K562 (cell line): ENCODE data around the gene NINJ2. TPM values are rescaled to one million over a fixed set of nuclear protein-coding genes. Genes with fewer than 3 reads are reported as not detected.

Source experiments
- BCL6 ChIP-seq: fragments of 250-450 bp; sonication (Bioruptor Pico); IDR thresholded peaks from 2 replicates; pipeline ENCODE4 v1.4.0; 2020
- CBX5 ChIP-seq: IDR thresholded peaks from 2 replicates; pipeline ENCODE4 v1.6.1; 2014; ENCODE audit warnings: low read depth, borderline replicate concordance
- KLF10 ChIP-seq: fragments of 250-450 bp; sonication (Bioruptor Pico); IDR thresholded peaks from 2 replicates; pipeline ENCODE4 v1.6.1; 2021; ENCODE audit warnings: matching md5 sums
- KLF13 ChIP-seq: fragments of 450-650 bp; IDR thresholded peaks from 2 replicates; pipeline ENCODE4 v1.6.1; 2016; ENCODE audit warnings: missing genetic modification characterization, low read depth, mild to moderate bottlenecking, missing compliant biosample characterization, moderate library complexity, borderline replicate concordance
- MYC ChIP-seq, 2 experiments: fragments of 250-450 bp in 1 of 2; sonication (Bioruptor Pico) in 1 of 2; IDR thresholded peaks; 2 replicates each; pipeline versions ENCODE4 v1.5.1 to v1.6.1; 2012 to 2021; ENCODE audit warnings: low read depth in 2 of 2, borderline replicate concordance in 1 of 2, improper control_type of control experiment in 1 of 2, low read length in 1 of 2, mild to moderate bottlenecking in 1 of 2, moderate library complexity in 1 of 2
- NCOA1 ChIP-seq: fragments of 450-650 bp; IDR thresholded peaks from 2 replicates; pipeline ENCODE4 v1.6.1; 2016; ENCODE audit warnings: low read depth
- NFATC3 ChIP-seq: fragments of 450-650 bp; IDR thresholded peaks from 2 replicates; pipeline ENCODE4 v1.6.1; 2017; ENCODE audit warnings: mild to moderate bottlenecking
- NR1H2 ChIP-seq: sonication (generic); formaldehyde crosslinking; IDR thresholded peaks from 2 replicates; pipeline ENCODE4 v1.4.0; 2020; ENCODE audit warnings: mild to moderate bottlenecking, missing genetic modification reagents
- NR2C2 ChIP-seq, 2 experiments: fragments of 200-800 bp in 1 of 2; sonication (Bioruptor generic) in 1 of 2; sonication (generic) in 1 of 2; formaldehyde crosslinking in 1 of 2; IDR thresholded peaks; 2 replicates each; pipeline versions ENCODE4 v1.6.1 to v1.8.0; 2016 to 2022; ENCODE audit warnings: mild to moderate bottlenecking in 1 of 2, missing compliant biosample characterization in 1 of 2, missing genetic modification characterization in 1 of 2, missing genetic modification reagents in 1 of 2
- PHF21A ChIP-seq: fragments of 450-650 bp; IDR thresholded peaks from 2 replicates; pipeline ENCODE4 v1.6.1; 2017; ENCODE audit warnings: low read depth, borderline replicate concordance
- SFPQ ChIP-seq: fragments of 200-400 bp; formaldehyde crosslinking; IDR thresholded peaks from 2 replicates; pipeline ENCODE4 v1.6.1; 2017; ENCODE audit warnings: mild to moderate bottlenecking, low read depth, low read length, moderate library complexity
- TGIF2 ChIP-seq: sonication (generic); formaldehyde crosslinking; IDR thresholded peaks from 2 replicates; pipeline ENCODE4 v1.8.1; 2022; ENCODE audit warnings: mild to moderate bottlenecking, missing genetic modification reagents, moderate library complexity
- USF2 ChIP-seq: sonication (generic); formaldehyde crosslinking; IDR thresholded peaks from 2 replicates; pipeline ENCODE4 v1.5.0; 2020; ENCODE audit warnings: missing genetic modification reagents
- ZBTB7A ChIP-seq: IDR thresholded peaks from 2 replicates; pipeline ENCODE4 v1.6.1; 2011; ENCODE audit warnings: low read depth, mild to moderate bottlenecking, low read length, moderate library complexity, borderline replicate concordance; ENCODE audit not compliant: control insufficient read depth
- ZKSCAN1 ChIP-seq: fragments of 150-350 bp; IDR thresholded peaks from 2 replicates; pipeline ENCODE4 v1.6.1; 2016; ENCODE audit warnings: low read depth, low read length
- ZNF12 ChIP-seq: sonication (generic); formaldehyde crosslinking; IDR thresholded peaks from 2 replicates; pipeline ENCODE4 v1.4.0; 2020; ENCODE audit warnings: mild to moderate bottlenecking, missing genetic modification reagents
- polyA plus RNA-seq, 8 experiments: library from polyadenylated mRNA; depleted of rRNA in 4 of 8; stranded (reverse) in 5 of 8; unstranded in 3 of 8; fragments of >200 nt; fragmentation: Nextera tagmentation in 2 of 8; fragmentation: Illumina TruSeq in 1 of 8; extraction: Ambion mirVana in 2 of 8; extraction: Trizol in 1 of 8; gene quantifications; 2 replicates each; pipeline versions ENCODE4 v1.2.1 to v1.2.3, GENCODE V29; 2011 to 2014; ENCODE audit warnings: inconsistent platforms in 1 of 8, missing spikeins in 1 of 8
- total RNA-seq, 7 experiments: library from RNA; depleted of rRNA in 6 of 7; stranded (reverse); fragments of >200 nt in 6 of 7; fragmentation: Illumina TruSeq in 2 of 7; extraction: Trizol in 2 of 7; gene quantifications; 2 replicates each; pipeline versions ENCODE4 v1.2.1 to v1.2.3, GENCODE V29; 2011 to 2021; ENCODE audit warnings: low replicate concordance in 1 of 7
- TF ChIP-seq, protein P1 (sequence below), 2 experiments: fragments of 450-650 bp in 1 of 2; IDR thresholded peaks; 2 replicates each; pipeline ENCODE4 v1.6.1; 2011 to 2017; ENCODE audit warnings: low read depth in 2 of 2, antibody characterized with exemption in 1 of 2, borderline replicate concordance in 1 of 2, low read length in 1 of 2, mild to moderate bottlenecking in 1 of 2, mixed read lengths in 1 of 2; ENCODE audit not compliant: control insufficient read depth in 1 of 2
- TF ChIP-seq, protein P2 (sequence below): fragments of 450-650 bp; IDR thresholded peaks from 2 replicates; pipeline ENCODE4 v1.6.1; 2016; ENCODE audit warnings: antibody characterized with exemption

Gene NINJ2
- total and polyA plus RNA-seq, 9 of the 15 experiments (the other 6 are each of a cell fraction or from before 2014, with no cell fraction given), result 2.6 to 16.0 (median 4.5) TPM

DNA sequence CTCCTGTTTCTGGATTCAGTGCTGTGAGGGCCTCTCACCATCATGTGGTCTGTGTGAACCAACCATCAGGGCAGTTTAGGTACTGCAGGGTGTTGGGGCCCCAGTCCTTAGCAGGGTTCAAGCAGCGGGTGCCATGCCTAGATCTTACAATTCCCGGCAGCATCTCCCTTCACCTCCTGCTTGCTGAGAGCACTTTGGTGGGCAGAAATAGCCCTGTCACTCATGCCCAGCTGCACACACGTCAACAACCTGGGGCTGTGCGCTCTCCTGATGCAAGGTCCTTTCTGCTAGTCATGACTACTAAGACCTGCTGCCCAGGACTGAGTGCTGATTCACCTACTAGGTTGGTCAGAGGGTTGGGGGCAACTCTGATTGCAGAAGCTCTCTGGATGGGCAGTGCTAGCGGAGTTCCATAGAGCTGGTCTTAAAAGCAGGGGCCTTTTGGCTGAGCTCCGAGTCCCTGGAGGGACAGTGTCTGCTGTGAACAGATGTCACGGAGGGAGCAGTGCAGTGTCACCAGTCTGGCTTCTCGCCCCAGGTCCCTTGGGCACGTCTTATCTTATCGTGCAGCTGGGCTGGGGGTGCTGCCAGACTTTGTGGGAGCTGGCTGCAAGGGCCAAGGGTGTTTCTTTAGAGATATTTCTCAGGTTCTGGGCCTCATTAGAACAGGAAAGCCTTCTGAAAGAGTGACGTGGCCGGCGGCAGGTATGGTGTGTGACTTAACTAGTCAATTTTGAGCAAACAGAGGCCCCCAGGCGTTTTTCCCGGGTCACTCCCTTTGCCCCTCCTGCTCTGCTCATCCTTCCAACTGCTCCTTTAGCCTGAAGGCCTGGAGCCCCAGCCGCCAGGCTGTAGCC, 71.8 kb downstream of the NINJ2 start (continued):
- TF ChIP-seq, protein P1, sequence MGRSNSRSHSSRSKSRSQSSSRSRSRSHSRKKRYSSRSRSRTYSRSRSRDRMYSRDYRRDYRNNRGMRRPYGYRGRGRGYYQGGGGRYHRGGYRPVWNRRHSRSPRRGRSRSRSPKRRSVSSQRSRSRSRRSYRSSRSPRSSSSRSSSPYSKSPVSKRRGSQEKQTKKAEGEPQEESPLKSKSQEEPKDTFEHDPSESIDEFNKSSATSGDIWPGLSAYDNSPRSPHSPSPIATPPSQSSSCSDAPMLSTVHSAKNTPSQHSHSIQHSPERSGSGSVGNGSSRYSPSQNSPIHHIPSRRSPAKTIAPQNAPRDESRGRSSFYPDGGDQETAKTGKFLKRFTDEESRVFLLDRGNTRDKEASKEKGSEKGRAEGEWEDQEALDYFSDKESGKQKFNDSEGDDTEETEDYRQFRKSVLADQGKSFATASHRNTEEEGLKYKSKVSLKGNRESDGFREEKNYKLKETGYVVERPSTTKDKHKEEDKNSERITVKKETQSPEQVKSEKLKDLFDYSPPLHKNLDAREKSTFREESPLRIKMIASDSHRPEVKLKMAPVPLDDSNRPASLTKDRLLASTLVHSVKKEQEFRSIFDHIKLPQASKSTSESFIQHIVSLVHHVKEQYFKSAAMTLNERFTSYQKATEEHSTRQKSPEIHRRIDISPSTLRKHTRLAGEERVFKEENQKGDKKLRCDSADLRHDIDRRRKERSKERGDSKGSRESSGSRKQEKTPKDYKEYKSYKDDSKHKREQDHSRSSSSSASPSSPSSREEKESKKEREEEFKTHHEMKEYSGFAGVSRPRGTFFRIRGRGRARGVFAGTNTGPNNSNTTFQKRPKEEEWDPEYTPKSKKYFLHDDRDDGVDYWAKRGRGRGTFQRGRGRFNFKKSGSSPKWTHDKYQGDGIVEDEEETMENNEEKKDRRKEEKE (IDR thresholded peaks at IDR 0.05; ENCODE audit: borderline replicate concordance in 1 of 2, control insufficient read depth in 1 of 2, low read depth in 2 of 2, low read length in 1 of 2), result 0 out of 4 replicates have a peak, but pooled peaks of 1 of the 2 experiments have one; percentile 55
- TF ChIP-seq, protein P2, sequence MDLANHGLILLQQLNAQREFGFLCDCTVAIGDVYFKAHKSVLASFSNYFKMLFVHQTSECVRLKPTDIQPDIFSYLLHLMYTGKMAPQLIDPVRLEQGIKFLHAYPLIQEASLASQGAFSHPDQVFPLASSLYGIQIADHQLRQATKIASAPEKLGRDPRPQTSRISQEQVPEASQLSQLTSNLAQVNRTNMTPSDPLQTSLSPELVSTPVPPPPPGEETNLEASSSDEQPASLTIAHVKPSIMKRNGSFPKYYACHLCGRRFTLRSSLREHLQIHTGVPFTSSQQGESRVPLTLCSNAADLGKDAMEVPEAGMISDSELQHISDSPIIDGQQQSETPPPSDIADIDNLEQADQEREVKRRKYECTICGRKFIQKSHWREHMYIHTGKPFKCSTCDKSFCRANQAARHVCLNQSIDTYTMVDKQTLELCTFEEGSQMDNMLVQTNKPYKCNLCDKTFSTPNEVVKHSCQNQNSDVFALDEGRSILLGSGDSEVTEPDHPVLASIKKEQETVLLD, result peak; percentile 64; the same call in 1 of the 2 replicates
- TF ChIP-seq SFPQ (no peak), MYC (IDR thresholded peaks at IDR 0.05; ENCODE audit: low read depth, low read length) (peak; percentile 35; the same call in 1 of the 2 replicates), MYC (CRISPR knock-in tag; IDR thresholded peaks at IDR 0.05; ENCODE audit: borderline replicate concordance, low read depth) (no peak), KLF13 (tag) (no peak), BCL6 (peak; percentile 6; the same call in 1 of the 2 replicates), NFATC3 (0 out of 2 replicates have a peak, but pooled peaks have one; percentile 53), TGIF2 (CRISPR knock-in tag) (no peak), ZKSCAN1 (peak; percentile 8; the same call in 1 of the 2 replicates), PHF21A (no peak), NCOA1 (no peak; the same call in 1 of the 2 replicates), ZNF12 (CRISPR knock-in tag) (no peak), CBX5 (0 out of 2 replicates have a peak, but pooled peaks have one; percentile 25), KLF10 (CRISPR knock-in tag) (no peak), ZBTB7A (peak; percentile 76; the same call in 1 of the 2 replicates), NR1H2 (CRISPR knock-in tag) (no peak), NR2C2 (CRISPR knock-in tag; IDR thresholded peaks at IDR 0.05) (no peak), NR2C2 (tag; IDR thresholded peaks at IDR 0.05) (peak; percentile 79), USF2 (CRISPR knock-in tag) (peak; percentile 51)
